Right hindlimb (tissue), 1 donor: Measurements from ENCODE around the gene PERP.
"Not testable (repeated sequence)": the region's sequence is repeated elsewhere in the genome, so short reads cannot be mapped to it uniquely, and the experiment has no call there.

ENCODE experiments used
- DNase-seq: peaks from one replicate; pipeline ENCODE4 v3.0.0-alpha.2; 2018

PERP gene

GRCh38 chr6:138107078-138107751 is at the start of gene PERP:
Gene PERP, minus strand, starts transcription at chr6:138107419. Its CDS starts 79 bp downstream, at chr6:138107340.
- DNase-seq = peak; percentile 44

- DNase-seq = no peak
Observed at GRCh38 chr6:138155443-138155842, 48.2 kb upstream of the PERP start.

GRCh38 chr6:138146544-138146943 is 39.3 kb upstream of the PERP start:
- no peak for DNase-seq

GRCh38 chr6:138145402-138145801 is 38.2 kb upstream of the PERP start:
- no peak for DNase-seq

- no peak for DNase-seq
Observed at GRCh38 chr6:138142806-138143205, 35.6 kb upstream of the PERP start.

GRCh38 chr6:138129190-138129589 is 22.0 kb upstream of the PERP start:
- no peak for DNase-seq

GRCh38 chr6:138128096-138128495 is 20.9 kb upstream of the PERP start:
- DNase-seq = no peak

GRCh38 chr6:138124096-138124495 is 16.9 kb upstream of the PERP start:
- DNase-seq = no peak

- DNase-seq = no peak
Observed at GRCh38 chr6:138119976-138120375, 12.8 kb upstream of the PERP start.

GRCh38 chr6:138119229-138119628 is 12.0 kb upstream of the PERP start:
- DNase-seq = not testable (repeated sequence)

GRCh38 chr6:138117376-138117914 is 10.2 kb upstream of the PERP start:
- no peak for DNase-seq

- DNase-seq = no peak
Observed at GRCh38 chr6:138116661-138116999, 9.4 kb upstream of the PERP start.

GRCh38 chr6:138115877-138116660 is 8.8 kb upstream of the PERP start:
- DNase-seq = peak; percentile 37

GRCh38 chr6:138115201-138115600 is 8.0 kb upstream of the PERP start:
- DNase-seq = no peak

GRCh38 chr6:138113588-138114210 is 6.5 kb upstream of the PERP start:
- DNase-seq = no peak

- DNase-seq = no peak
Observed at GRCh38 chr6:138110229-138110628, 3.0 kb upstream of the PERP start.

GRCh38 chr6:138109042-138109997 is 2.1 kb upstream of the PERP start:
- peak; percentile 66 for DNase-seq

- no peak for DNase-seq
Observed at GRCh38 chr6:138107752-138108592, 753 bp upstream of the PERP start.

GRCh38 chr6:138106665-138107077 is 548 bp downstream of the PERP start:
- no peak for DNase-seq

GRCh38 chr6:138105880-138106664 is 1.1 kb downstream of the PERP start:
- no peak for DNase-seq

- DNase-seq = no peak
Observed at GRCh38 chr6:138105446-138105845, 1.8 kb downstream of the PERP start.
